NCI-H2081 (cell line): Measurements from ENCODE around the gene LCN12.

ENCODE experiments used
- DNase-seq, 2 experiments: peaks; one replicate each; lab custom pipeline; 2025; lab: John Stamatoyannopoulos, UW

The LCN12 gene

GRCh38 chr9:136958898-136959850, 7.1 kb downstream of the LCN12 start:
- DNase-seq: no peak

GRCh38 chr9:136960212-136960937, 8.3 kb downstream of the LCN12 start:
- no peak for DNase-seq

GRCh38 chr9:136960938-136961275, 8.8 kb downstream of the LCN12 start:
- no peak for DNase-seq

- no peak for DNase-seq
Observed at GRCh38 chr9:136961279-136962065, 9.4 kb downstream of the LCN12 start.

- no peak for DNase-seq
Observed at GRCh38 chr9:136962163-136962562, 10.1 kb downstream of the LCN12 start.

GRCh38 chr9:136962701-136963248, 10.7 kb downstream of the LCN12 start:
- DNase-seq: no peak

GRCh38 chr9:136963341-136963740, 11.3 kb downstream of the LCN12 start:
- no peak for DNase-seq

- DNase-seq: no peak
Observed at GRCh38 chr9:136963751-136964150, 11.7 kb downstream of the LCN12 start.

- no peak for DNase-seq
Observed at GRCh38 chr9:136964171-136964689, 12.2 kb downstream of the LCN12 start.

GRCh38 chr9:136964833-136965422, 12.9 kb downstream of the LCN12 start:
- DNase-seq: no peak

GRCh38 chr9:136965771-136966484, 13.9 kb downstream of the LCN12 start:
- DNase-seq: no peak

- DNase-seq: no peak
Observed at GRCh38 chr9:136968333-136969127, 16.5 kb downstream of the LCN12 start.

GRCh38 chr9:136969150-136969549, 17.1 kb downstream of the LCN12 start:
- DNase-seq: no peak

- DNase-seq: no peak
Observed at GRCh38 chr9:136969774-136970173, 17.7 kb downstream of the LCN12 start.

GRCh38 chr9:136970361-136970760, 18.3 kb downstream of the LCN12 start:
- no peak for DNase-seq

- DNase-seq: no peak
Observed at GRCh38 chr9:136971746-136972145, 19.7 kb downstream of the LCN12 start.

GRCh38 chr9:136972335-136972734, 20.3 kb downstream of the LCN12 start:
- DNase-seq: no peak

- no peak for DNase-seq
Observed at GRCh38 chr9:136972743-136973142, 20.7 kb downstream of the LCN12 start.

- DNase-seq: no peak
Observed at GRCh38 chr9:136973618-136974617, 21.8 kb downstream of the LCN12 start.
